ENCODE measurements around the gene ZNF677. TPM values are rescaled to one million over a fixed set of nuclear protein-coding genes. Genes with fewer than 3 reads are reported as not detected.
A peak's percentile ranks its signal among the peaks of the same experiment; 100 is the strongest.
"Not testable (repeated sequence)": the region's sequence is repeated elsewhere in the genome, so short reads cannot be mapped to it uniquely, and the experiment has no call there.

ZNF677 gene
- not detected in 2 replicates for total RNA-seq (2014; rRNA removed; shearing (Covaris generic))

DNA sequence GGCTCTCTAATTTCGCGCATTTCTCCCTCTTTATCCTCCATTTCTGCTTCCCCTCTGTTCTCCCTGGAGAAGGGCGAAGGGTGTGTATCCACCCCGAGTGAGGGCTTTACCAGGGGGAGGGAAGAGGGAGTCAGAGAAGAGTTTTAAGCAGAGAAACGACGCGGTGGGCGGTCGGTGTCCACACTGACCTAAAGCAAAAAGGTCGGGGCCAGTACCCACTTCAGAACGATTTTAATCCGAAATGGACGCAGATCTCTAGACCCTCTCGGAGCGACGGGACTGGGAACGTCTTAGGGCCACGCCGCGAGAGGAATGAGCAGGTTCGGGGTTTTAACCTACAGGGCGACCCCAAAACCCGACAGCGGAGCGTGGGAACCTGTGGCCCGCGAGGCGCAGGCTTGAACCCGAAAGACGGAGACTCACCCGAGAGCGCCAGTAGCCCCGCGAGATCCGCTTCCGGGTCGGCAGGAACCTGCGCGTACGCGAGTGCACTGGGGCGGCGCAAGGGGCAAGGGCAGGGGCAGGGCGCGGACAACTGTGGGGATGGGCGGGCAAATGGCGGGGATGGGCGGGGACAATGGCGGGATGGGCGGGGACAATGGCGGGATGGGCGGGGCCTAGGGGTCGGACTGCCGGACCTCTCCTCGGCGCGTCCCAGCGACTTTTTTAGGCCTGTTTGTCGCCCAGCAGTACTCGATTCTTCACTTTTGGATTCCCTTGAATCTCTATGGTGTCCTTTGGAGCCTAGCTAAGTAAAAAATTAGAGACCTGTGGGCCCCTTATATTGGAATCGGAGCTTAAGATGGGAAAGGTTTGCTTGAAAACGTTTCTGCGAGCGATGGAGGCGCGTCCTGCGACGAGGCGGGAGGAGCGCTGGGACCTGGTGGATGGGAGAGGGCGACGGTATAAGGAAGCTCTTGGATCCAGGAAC, at the start of gene ZNF677:
ZNF677 (minus strand) TSS at position 463 of the 931 bp plus-strand sequence. CDS start 3,323 bp downstream, outside the sequence.
- DNase-seq (ENCODE audit: low spot score): no peak

DNA sequence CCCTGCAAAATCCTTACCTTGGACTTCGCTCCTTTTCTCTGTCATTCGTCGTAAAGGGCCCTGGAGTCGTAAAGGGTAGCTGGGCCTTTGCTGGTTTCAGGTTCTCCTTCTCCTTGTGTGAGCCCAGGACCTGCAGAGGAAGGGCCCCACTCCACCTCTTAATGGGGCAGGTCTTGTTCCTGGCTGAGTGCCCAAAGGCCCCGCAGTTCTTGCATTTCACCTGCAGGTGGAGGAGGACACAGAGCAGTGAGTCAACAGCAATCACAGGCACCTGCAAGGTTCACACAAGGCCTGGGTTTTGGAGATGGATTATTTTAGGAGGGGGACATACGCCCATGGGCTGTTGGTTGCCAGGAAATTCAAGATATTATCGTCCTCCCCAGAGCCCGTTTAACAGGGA, 46.7 kb upstream of the ZNF677 start:
- not testable (repeated sequence) for DNase-seq (ENCODE audit: low spot score)

DNA sequence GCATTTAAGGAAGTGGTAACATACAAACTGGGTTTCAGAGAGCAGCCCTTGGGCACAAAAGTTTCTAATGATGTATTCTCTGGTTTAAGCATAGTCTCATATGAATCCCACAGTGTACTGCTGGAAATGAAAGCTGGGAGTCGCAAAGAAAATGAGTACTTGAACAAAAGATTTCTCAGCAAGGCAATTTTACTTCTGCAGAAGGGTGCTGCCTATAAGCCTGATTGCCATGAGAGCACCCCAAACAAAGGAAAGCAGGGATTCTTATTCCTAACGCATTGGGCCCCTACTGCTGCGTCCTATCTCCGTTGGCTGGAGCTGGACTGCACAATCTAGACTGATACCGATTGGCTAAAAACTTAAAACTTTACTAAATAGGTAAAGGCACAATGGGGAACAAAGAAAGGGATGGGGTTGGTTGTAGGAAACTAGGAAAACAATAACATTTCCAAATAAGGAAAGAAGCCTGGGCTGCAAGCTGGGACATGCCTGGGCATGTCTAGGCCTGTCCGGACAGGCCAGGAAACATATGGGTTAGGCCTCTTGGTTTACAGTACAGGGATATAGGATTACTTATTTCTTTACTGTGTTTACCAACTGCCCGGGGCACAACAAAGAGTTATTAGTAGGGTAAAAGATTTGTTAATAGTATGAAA, 40.2 kb upstream of the ZNF677 start:
- DNase-seq (ENCODE audit: low spot score): no peak

DNA sequence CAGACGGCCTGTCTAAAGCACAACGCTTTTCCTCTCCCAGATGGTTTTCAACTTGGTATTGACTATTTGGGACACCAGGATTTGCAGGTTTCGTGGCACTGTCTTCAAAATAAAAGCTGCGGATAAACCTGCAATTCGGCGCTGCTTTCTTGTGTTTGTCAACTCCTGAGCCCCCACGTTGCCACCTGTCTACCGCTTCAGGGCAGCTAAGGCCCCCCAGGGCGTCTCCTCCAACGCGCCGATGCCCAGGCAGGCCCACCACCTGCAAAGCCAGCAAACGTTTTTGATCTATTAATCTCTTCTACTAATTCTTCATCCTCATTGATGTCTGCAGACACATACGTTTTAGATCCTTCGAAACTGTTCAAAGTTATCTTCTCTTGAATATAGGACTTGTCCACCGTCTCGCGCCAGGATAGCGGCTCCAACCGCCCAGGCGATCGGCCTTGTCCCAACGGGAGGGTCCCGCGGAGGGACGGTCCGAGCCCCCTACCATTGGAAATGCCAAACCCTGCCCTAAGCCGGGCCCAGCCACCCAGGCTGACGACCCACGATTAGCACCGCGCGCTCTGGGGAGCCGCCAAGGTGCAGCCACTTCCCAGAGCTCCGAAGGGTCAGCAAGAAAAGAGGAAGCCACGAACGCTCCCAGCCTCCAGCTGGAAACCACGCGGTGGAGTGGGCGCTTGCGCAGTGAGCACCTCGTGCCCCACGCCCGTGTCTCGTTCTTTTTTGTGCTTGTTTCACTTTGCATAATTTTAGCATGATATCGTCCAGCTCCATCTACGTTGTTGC, 36.3 kb upstream of the ZNF677 start:
- DNase-seq (ENCODE audit: low spot score): no peak

DNA sequence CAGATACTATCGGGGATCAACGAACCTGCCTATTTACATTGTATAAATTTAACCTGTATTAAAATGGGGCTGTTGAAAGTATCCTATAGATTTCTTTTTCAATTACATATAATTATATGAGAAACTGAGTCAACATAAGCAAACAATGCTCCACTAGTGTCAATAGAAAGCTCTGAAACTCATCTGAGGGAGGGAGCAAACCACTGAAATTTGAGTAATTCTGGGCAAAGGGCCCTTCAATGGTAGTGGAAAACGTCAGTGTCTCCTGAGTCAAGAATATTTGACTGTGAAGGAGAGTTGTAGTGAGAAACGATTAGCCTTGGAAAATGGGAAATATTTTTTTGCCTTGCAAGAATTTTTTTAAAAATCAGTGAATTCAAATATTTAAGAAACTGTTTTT, 30.4 kb upstream of the ZNF677 start:
- DNase-seq (ENCODE audit: low spot score): no peak

DNA sequence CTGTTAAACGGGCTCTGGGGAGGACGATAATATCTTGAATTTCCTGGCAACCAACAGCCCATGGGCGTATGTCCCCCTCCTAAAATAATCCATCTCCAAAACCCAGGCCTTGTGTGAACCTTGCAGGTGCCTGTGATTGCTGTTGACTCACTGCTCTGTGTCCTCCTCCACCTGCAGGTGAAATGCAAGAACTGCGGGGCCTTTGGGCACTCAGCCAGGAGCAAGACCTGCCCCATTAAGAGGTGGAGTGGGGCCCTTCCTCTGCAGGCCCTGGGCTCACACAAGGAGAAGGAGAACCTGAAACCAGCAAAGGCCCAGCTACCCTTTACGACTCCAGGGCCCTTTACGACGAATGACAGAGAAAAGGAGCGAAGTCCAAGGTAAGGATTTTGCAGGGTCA, 27.3 kb upstream of the ZNF677 start:
- DNase-seq (ENCODE audit: low spot score): not testable (repeated sequence)

DNA sequence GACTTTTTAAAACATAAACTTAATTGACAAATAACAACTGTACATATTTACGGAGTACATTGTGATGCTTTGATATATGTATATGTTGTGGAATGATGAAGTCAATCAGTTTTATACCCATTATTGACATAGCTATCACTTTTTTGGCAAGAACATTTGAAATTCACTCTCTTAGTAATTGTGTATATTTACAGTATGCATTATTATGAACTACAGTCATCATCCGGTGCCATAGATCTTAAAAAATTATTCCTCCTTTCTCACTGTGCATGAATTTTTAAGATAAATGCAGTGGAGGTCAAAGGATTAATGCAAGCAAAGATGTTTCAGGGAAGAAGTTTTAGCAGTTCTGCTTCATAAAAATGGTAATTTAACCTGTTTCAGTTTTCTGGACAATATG, 20.8 kb upstream of the ZNF677 start:
- no peak for DNase-seq (ENCODE audit: low spot score)

DNA sequence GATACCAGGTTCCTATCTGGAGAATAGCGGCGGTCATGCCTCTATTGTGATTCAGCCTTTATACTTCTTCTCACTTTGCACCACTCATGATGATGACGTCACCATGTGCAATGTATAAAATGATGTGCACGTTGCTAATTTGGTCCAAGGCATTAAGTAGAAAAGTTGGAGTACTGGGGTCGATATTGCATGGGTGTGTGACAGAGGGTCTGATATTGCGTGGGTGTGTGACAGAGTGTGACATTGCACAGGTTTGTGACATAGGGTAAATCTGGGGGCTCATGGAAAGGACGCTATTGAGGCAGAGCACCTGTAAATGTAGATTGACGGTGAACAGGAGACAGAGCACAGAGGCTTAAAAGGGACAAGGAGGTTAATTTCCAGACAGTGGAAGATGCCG, 17.4 kb upstream of the ZNF677 start:
- DNase-seq (ENCODE audit: low spot score): no peak

DNA sequence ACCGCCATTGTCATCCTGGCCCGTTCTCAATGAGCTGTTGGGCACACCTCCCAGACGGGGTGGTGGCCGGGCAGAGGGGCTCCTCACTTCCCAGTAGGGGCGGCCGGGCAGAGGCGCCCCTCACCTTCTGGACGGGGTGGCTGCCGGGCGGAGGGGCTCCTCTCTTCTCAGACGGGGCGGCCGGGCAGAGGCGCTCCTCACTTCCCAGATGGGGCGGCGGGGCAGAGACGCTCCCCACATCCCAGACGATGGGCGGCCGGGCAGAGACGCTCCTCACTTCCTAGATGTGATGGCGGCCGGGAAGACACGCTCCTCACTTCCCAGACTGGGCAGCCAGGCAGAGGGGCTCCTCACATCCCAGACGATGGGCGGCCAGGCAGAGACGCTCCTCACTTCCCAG, 15.2 kb upstream of the ZNF677 start:
- DNase-seq (ENCODE audit: low spot score): not testable (repeated sequence)

DNA sequence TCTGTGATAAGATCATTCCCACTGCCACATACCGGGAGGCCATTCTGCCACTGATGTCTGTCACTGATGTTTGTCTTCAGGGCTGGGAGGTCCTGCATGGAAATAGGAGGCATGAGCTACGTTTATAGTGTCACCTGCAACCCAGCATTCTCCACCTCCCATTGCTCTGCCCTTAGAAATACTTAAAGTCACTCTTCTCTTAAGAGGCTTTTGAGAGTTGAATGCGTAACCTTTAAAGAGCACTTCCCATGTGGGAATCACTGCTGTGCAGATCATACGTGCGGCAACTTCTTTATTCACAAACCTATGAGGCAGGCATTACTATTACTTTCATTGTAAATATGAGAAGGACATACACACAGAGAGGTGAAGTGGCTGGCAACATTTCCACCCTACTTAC, 12.9 kb upstream of the ZNF677 start, which contains the start of gene VN1R4:
VN1R4 (minus strand) TSS at position 101 of the 400 bp plus-strand sequence; CDS start at position 43, 58 bp downstream.
- not testable (repeated sequence) for DNase-seq (ENCODE audit: low spot score)

DNA sequence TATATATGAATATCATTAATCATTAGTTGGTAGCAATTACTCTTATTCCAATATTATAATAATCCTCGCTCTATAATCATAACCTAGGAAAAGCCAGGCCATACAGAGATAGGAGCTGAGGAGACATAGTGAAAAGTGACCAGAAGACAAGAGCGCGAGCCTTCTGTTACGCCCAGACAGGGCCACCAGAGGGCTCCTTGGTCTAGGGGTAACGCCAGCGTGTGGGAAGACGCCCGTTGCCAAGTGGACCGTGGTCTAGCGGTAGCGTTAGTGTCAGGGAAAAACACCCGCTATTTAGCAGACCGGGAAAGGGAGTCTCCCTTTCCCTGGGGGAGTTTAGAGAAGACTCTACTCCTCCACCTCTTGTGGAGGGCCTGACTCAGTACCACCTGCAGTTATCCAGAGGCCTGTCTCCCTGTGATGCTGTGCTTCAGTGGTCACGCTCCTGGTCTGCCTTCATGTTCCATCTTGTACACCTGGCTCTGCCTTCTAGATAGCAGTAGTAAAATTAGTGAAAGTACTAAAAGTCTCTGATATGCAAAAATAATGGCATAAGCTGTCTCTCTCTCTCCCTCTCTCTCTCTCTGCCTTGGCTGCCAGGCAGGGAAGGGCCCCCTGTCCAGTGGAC, 3.2 kb upstream of the ZNF677 start, which contains the start of gene VN1R2:
VN1R2 (plus strand) TSS at position 578 of the 628 bp plus-strand sequence. CDS start 84 bp downstream, outside the sequence.
- not testable (repeated sequence) for DNase-seq (ENCODE audit: low spot score)

DNA sequence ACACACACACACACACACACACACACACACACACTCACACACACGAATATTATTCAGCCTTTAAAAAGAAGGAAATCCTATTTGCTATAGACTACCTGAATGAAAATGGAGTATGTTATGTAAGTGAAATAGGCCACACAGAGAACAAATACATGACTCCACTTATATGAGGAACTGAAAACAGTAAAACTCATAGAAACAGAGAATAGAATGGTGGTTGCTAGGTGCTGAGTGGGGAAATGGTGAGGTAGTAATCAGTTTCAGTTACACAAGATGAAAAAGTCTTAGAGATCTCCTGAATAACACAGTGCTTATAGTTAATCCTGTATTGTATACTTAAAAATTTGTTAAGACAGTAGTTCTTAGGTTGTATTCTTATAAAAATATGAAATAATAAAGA, 8.2 kb downstream of the ZNF677 start:
- DNase-seq (ENCODE audit: low spot score): no peak

DNA sequence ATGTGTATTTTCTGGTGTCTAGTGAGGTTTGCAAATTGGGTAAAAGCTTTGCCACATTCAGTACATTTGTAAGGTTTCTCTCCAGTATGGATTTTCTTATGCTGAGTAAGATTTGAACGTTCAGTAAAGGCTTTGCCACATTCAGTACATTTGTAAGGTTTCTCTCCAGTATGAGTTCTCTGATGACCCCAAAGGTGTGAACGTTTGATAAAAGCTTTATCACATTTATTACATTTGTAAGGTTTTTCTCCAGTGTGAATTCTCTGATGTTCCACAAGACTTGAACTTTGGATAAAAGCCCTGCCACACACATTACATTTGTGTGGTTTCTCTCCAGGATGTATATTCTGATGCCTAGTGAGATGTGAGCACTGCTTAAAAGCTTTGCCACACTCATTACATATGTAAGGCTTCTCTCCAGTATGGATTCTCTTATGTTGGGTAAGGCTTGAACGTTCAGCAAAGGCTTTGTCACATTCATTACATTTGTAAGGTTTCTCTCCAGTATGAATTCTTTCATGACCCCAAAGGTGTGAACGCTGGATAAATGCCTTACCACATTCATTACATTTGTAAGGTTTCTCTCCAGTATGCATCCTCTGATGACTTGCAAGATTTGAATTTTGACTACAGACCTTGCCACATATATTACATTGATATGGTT, 17.4 kb downstream of the ZNF677 start:
- no peak for DNase-seq (ENCODE audit: low spot score)

DNA sequence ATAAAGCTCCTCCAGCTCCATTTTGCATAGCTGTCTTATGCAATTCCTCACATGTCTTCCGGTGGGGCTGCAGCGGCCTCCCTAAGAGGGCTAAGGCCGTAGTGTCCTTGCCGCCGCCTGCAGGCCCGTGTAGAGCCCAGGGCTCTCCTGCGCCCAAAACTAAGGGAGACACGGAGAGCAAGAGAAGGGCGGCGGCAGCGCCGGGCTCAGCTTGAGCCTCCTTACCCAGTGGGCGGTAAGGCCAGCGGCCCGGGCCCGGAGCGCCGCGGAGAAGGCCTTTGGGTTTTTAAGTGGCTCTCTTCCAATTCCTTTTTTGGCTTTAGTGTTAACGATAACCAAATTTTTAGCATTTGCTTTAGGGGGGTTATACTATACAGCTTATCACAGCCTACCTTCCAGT, 30.1 kb downstream of the ZNF677 start:
- no peak for DNase-seq (ENCODE audit: low spot score)

DNA sequence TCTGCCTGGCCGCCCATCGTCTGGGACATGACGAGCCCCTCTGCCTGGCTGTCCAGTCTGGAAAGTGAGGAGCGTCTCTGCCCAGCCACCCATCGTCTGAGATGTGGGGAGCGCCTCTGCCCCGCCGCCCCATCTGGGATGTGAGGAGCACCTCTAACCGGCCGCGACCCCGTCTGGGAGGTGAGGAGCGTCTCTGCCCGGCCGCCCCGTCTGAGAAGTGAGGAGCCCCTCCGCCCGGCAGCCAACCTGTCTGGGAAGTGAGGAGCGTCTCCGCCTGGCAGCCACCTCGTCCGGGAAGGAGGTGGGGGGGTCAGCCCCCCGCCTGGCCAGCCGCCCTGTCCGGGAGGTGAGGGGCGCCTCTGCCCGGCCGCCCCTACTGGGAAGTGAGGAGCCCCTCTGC, 32.0 kb downstream of the ZNF677 start:
- not testable (repeated sequence) for DNase-seq (ENCODE audit: low spot score)

DNA sequence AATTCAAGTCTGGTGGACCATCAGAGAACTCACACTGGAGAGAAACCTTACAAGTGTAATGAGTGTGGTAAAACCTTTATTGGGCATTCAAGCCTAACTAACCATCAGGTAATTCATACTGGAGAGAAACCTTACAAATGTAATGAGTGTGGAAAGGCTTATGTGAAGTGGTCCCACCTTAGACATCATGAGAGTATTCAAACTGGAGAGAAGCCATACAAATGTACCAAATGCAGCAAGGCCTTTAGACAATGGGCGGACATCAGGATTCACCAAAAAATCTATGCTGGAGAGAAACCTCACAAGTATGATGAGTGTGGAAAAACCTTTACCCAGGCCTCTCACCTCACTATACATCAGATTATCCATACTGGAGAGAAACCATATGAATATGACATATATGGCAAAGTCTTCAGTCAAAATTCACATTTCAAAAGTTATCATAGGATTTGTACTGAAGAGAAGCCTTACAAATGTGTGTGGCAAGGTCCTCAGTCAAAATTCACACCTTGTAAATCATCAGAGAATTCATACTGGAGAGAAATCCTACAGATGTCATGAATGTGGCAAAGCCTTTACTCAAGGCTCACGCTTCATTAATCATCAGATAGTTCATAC, 41.9 kb downstream of the ZNF677 start:
- no peak for DNase-seq (ENCODE audit: low spot score)

DNA sequence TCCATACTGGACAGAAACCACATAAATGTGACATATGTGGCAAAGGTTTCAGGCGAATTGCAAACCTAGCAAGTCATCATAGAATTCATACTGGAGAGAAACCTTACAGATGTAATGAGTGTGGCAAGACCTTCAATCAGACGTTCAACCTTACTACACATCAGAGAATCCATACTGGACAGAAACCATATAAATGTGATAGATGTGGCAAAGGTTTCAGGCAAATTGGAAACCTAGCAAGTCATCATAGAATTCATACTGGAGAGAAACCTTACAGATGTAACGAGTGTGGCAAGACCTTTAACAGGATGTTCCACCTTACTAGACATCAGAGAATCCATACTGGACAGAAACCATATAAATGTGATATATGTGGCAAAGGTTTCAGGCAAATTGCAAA, 43.1 kb downstream of the ZNF677 start:
- DNase-seq (ENCODE audit: low spot score): not testable (repeated sequence)

DNA sequence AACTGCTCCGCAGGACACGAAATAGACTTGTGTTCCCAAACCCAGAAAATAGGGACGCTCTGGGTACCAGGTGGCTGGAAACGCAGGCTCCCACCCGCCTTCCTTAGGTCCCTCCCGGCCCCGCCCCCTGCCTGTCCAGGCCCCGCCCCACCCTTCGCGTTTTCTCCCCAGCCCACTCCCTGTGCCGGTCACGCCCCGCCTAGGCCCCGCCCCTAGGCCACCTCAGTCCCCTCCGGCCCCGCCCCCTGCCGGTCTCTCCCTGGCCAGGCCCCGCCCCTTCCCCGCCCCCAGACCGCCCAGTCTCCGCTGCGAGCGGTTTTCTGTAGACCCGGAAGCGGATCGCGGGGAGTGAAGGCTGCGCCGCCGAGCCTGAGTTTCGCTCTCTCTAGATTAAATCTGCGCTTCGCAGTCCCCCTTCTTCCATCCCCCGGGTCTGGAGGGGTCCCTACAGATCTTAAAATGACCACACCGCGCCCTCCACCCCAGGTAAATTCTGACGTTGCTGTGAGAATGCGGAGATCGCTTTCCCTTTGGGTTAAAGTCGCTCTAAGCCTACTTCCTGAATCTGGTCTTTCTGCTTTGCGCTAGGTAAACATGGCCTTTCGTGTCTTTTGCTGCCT, 57.8 kb downstream of the ZNF677 start:
- peak; percentile 59 for DNase-seq (ENCODE audit: low spot score)

DNA sequence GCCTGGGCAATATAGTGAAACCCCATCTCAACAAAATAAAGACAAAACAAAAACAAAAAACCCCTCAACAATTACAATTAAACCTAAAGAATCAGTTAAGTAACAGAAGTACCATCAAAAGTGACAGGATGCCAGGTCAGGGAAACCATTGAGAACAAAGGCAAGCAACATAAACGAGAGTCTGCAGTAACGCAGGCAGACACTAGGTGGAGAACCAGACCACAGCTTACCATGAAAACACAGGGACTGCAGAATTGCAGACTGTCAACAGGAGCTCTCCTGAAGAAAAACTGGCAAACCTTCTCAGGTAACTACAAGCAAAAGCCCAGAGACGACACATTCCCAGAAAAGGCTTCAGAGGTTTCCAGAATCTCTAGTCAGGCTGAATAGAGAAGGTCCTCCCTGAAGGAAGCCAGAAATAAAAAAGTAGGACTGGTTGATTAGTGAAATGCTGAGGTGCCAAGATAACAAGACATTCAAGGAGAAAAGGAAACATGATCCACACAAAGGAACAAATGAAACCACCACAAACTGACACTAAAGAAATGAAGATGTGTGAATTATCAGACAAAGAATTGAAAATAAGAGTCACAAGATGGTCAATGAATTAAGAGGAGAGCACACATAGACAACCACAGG, 59.3 kb downstream of the ZNF677 start:
- DNase-seq (ENCODE audit: low spot score): peak; percentile 87
